PC-9 (cell line): ENCODE data around the gene BCAS3. TPM values are rescaled to one million over a fixed set of nuclear protein-coding genes. Genes with fewer than 3 reads are reported as not detected.

Source experiments
- BruUV-seq: library from RNA; stranded (reverse); fragments of 400-500 nt; replicated peaks from 2 replicates; lab custom pipeline; 2021; lab: Mats Ljungman, UMichigan
- CTCF ChIA-PET: fragments of 300-600 bp; sonication (Branson Sonifier 250); formaldehyde crosslinking; loops from one replicate; lab custom pipeline; 2022; ENCODE audit warnings: antibody characterized with exemption; lab: Charles Lee
- POLR2A ChIA-PET: fragments of 300-600 bp; sonication (Branson Sonifier 250); formaldehyde crosslinking; loops from one replicate; lab custom pipeline; 2022; ENCODE audit warnings: antibody characterized with exemption; ENCODE audit not compliant: unreplicated experiment; lab: Charles Lee
- DNase-seq, 2 experiments: peaks; one replicate each; pipeline versions ENCODE4 v3.0.0 to v3.0.0-alpha.2; 2015 to 2022; ENCODE audit warnings: mixed read lengths in 1 of 2
- H2AFZ ChIP-seq: fragments of 200-600 bp; sonication (generic); 2 replicates; pipeline ENCODE4 v1.8.1; 2017; ENCODE audit warnings: antibody characterized with exemption
- H3F3A ChIP-seq: fragments of 200-600 bp; sonication (generic); 2 replicates; pipeline ENCODE4 v1.8.1; 2017; ENCODE audit warnings: antibody characterized with exemption, mild to moderate bottlenecking, low read depth; ENCODE audit not compliant: insufficient read depth
- H3K27ac ChIP-seq: fragments of 200-600 bp; sonication (generic); 2 replicates; pipeline ENCODE4 v1.6.1; 2016; ENCODE audit warnings: mixed run types
- H3K27me3 ChIP-seq: fragments of 200-600 bp; sonication (generic); 2 replicates; pipeline ENCODE4 v1.6.1; 2016; ENCODE audit warnings: low read depth, mixed run types; ENCODE audit not compliant: insufficient read depth
- H3K36me3 ChIP-seq: fragments of 200-600 bp; sonication (generic); 2 replicates; pipeline ENCODE4 v1.6.1; 2016; ENCODE audit warnings: low read depth, mixed run types
- H3K4me1 ChIP-seq: fragments of 200-600 bp; sonication (generic); replicated peaks from 2 replicates; pipeline ENCODE4 v1.6.1; 2016; ENCODE audit warnings: mixed run types; ENCODE audit not compliant: insufficient read depth
- H3K4me2 ChIP-seq: fragments of 200-600 bp; sonication (generic); 2 replicates; pipeline ENCODE4 v1.6.1; 2017; ENCODE audit warnings: mixed run types
- H3K4me3 ChIP-seq: fragments of 200-600 bp; sonication (generic); 2 replicates; pipeline ENCODE4 v1.6.1; 2016; ENCODE audit warnings: mixed run types
- H3K79me2 ChIP-seq: fragments of 200-600 bp; sonication (generic); 2 replicates; pipeline ENCODE4 v1.6.1; 2017; ENCODE audit warnings: low read depth, mixed run types
- H3K9me2 ChIP-seq: fragments of 200-600 bp; sonication (generic); 2 replicates; pipeline ENCODE4 v1.8.1; 2017; ENCODE audit warnings: mild to moderate bottlenecking; ENCODE audit not compliant: insufficient read depth
- H3K9me3 ChIP-seq: fragments of 200-600 bp; sonication (generic); 2 replicates; pipeline ENCODE4 v1.8.1; 2016; ENCODE audit warnings: low read depth; ENCODE audit not compliant: insufficient read depth
- H4K20me1 ChIP-seq: fragments of 200-600 bp; sonication (generic); 2 replicates; pipeline ENCODE4 v1.8.1; 2017; ENCODE audit not compliant: insufficient read depth
- EZH2 ChIP-seq: fragments of 200-600 bp; sonication (generic); IDR thresholded peaks from 2 replicates; pipeline ENCODE4 v1.8.0; 2017; ENCODE audit warnings: antibody characterized with exemption, low read depth
- intact Hi-C: fragments of 100-400 bp; cut with micrococcal nuclease; formaldehyde crosslinking; loops from one replicate; pipeline ENCODE4 v1.10.0; 2022; ENCODE audit not compliant: unreplicated experiment
- total RNA-seq: library from RNA; stranded (reverse); gene quantifications from 2 replicates; pipeline ENCODE4 v1.2.3, GENCODE V29; 2021
- TF ChIP-seq, protein P1 (sequence below): fragments of 200-600 bp; sonication (generic); conservative IDR thresholded peaks from 2 replicates; pipeline ENCODE4 v1.6.1; 2017; ENCODE audit warnings: mixed run types, antibody characterized with exemption, mild to moderate bottlenecking, moderate library complexity

The BCAS3 gene
- total RNA-seq, 1 experiment from 2014 or later = 26.0 TPM

DNA sequence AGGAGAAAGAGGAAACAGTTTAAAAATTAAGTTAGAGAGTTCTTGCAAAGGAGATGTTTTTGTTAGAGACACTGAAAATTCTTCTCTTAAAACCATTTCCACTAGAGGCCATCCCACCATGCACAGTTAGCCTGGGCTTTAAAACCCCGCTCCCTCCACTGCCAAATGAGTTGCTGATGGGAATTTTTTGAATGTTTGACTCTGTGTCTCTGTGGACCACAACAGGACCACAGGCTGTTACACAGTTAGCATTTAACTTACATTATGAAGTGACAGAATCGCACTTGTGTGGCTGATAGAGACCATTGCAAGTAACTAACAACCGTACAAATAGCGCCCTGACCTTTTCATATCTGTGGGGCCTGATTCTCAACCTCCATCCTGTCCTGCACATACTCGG, 647.3 kb downstream of the BCAS3 start:
- no peak overlapping the region for H3K27ac ChIP-seq
- H3K79me2 ChIP-seq = no peaks in the 10 kb centered on the region
- TF ChIP-seq, protein P1, sequence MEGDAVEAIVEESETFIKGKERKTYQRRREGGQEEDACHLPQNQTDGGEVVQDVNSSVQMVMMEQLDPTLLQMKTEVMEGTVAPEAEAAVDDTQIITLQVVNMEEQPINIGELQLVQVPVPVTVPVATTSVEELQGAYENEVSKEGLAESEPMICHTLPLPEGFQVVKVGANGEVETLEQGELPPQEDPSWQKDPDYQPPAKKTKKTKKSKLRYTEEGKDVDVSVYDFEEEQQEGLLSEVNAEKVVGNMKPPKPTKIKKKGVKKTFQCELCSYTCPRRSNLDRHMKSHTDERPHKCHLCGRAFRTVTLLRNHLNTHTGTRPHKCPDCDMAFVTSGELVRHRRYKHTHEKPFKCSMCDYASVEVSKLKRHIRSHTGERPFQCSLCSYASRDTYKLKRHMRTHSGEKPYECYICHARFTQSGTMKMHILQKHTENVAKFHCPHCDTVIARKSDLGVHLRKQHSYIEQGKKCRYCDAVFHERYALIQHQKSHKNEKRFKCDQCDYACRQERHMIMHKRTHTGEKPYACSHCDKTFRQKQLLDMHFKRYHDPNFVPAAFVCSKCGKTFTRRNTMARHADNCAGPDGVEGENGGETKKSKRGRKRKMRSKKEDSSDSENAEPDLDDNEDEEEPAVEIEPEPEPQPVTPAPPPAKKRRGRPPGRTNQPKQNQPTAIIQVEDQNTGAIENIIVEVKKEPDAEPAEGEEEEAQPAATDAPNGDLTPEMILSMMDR = no peak
- no peak for TF ChIP-seq EZH2
- H3K9me2 ChIP-seq = no peaks in the 10 kb centered on the region
- no peak overlapping the region for H2AFZ ChIP-seq
- H3F3A ChIP-seq = no peaks in the 10 kb centered on the region
- ChIA-PET POLR2A (no interaction called here), CTCF (no interaction called here)
- no peak overlapping the region for H3K4me2 ChIP-seq
- intact Hi-C loops = no loop called here
- H3K9me3 ChIP-seq = no peaks in the 10 kb centered on the region
- DNase-seq = no peak
- H3K27me3 ChIP-seq = no peaks in the 10 kb centered on the region
- H3K4me1 ChIP-seq = no peaks in the 10 kb centered on the region
- H3K4me3 ChIP-seq = no peak overlapping the region
- no peaks in the 10 kb centered on the region for H3K36me3 ChIP-seq
- no TSS peak for BruUV-seq
- no peaks in the 10 kb centered on the region for H4K20me1 ChIP-seq

DNA sequence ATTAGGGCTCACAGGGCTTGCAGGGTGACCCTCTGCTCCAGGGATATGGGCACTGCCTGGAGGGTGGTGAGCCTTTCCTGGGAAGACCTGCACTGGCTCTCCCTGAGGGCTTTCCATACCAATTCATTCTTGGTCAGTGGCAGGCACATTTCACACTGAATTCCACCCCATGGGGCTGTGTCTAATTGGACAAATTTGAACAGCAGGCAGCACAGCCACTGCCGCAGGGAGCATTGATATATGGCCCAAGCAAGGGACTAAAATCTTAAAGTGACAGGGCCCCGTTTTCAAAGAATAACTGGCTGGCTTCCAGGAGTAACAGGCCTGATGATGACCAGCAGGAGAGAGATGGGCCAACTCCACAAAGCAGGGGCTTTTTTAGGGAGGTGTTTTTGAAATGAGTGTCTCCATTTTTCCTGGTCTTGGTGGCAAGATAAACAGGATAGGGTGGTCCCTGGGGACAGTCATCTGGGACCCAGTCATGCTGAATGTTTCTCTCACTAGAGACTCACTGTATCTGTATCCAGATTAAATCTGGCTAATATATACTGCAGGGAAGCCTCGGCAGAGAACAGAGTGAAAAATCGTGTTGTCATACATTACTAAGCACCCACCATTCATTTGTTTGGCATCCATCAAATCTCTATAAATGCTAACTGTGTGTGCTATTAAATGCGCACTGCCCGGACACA, 647.9 kb downstream of the BCAS3 start:
- Histone ChIP-seq H3K79me2 (no peaks in the 10 kb centered on the region), H3K9me3 (no peaks in the 10 kb centered on the region), H2AFZ (no peak overlapping the region), H3K27ac (no peak overlapping the region), H3K4me1 (no peaks in the 10 kb centered on the region), H3K4me2 (no peak overlapping the region), H3K9me2 (no peaks in the 10 kb centered on the region), H3F3A (no peaks in the 10 kb centered on the region), H3K4me3 (no peak overlapping the region), H3K36me3 (no peaks in the 10 kb centered on the region), H4K20me1 (no peaks in the 10 kb centered on the region), H3K27me3 (no peaks in the 10 kb centered on the region)
- CTCF ChIA-PET = no interaction called here
- no peak for DNase-seq
- BruUV-seq = no TSS peak
- POLR2A ChIA-PET = no interaction called here
- intact Hi-C loops = no loop called here
- TF ChIP-seq, protein P1 = no peak
- TF ChIP-seq EZH2 = no peak

GRCh38 chr17:61326330-61326729, 648.7 kb downstream of the BCAS3 start:
- ChIA-PET CTCF (no interaction called here), POLR2A (interaction anchor here (0.6 kb wide), 1 partner anchor 31 kb away, joined by 30 read pairs; no protein-coding TSS in a partner anchor)
- no peaks in the 10 kb centered on the region for H4K20me1 ChIP-seq
- TF ChIP-seq EZH2 = no peak
- TF ChIP-seq, protein P1 = no peak
- no peak overlapping the region for H3K4me2 ChIP-seq
- no peaks in the 10 kb centered on the region for H3K9me2 ChIP-seq
- no peak overlapping the region for H3K4me3 ChIP-seq
- H3K4me1 ChIP-seq = no peaks in the 10 kb centered on the region
- intact Hi-C loops = no loop called here
- H3K9me3 ChIP-seq = no peaks in the 10 kb centered on the region
- BruUV-seq = no TSS peak
- DNase-seq = no peak
- H3K36me3 ChIP-seq = no peaks in the 10 kb centered on the region
- no peak overlapping the region for H2AFZ ChIP-seq
- no peaks in the 10 kb centered on the region for H3K27me3 ChIP-seq
- no peaks in the 10 kb centered on the region for H3K79me2 ChIP-seq
- H3K27ac ChIP-seq = no peak overlapping the region
- no peaks in the 10 kb centered on the region for H3F3A ChIP-seq
